ENCODE data around the gene EIPR1.

The EIPR1 gene

GRCh38 chr2:3211256-3212060 is 166.2 kb downstream of the EIPR1 start:
- no peaks in the 10 kb centered on the region for H3K27me3 ChIP-seq (ENCODE audit: insufficient read depth, poor library complexity, severe bottlenecking)
- H3K27ac ChIP-seq (ENCODE audit: poor library complexity, severe bottlenecking) = no peak overlapping the region
- DNase-seq (ENCODE audit: low spot score) = no peak
- no peaks in the 10 kb centered on the region for H3K4me1 ChIP-seq (ENCODE audit: insufficient read depth, poor library complexity, severe bottlenecking)
- no peak for TF ChIP-seq CTCF (IDR thresholded peaks at IDR 0.05; ENCODE audit: poor library complexity, severe bottlenecking)
- ATAC-seq (ENCODE audit: low read depth) = no peak
- no peak overlapping the region for H3K4me3 ChIP-seq (ENCODE audit: severe bottlenecking)
- H3K9me3 ChIP-seq (ENCODE audit: severe bottlenecking) = no peaks in the 10 kb centered on the region
- peaks cover 10% of the 10 kb centered on the region; the same call in 1 of the 2 replicates for H3K36me3 ChIP-seq (ENCODE audit: low read depth)

- no peak for TF ChIP-seq CTCF (IDR thresholded peaks at IDR 0.05; ENCODE audit: poor library complexity, severe bottlenecking)
- Histone ChIP-seq H3K9me3 (ENCODE audit: severe bottlenecking) (no peaks in the 10 kb centered on the region), H3K27ac (ENCODE audit: poor library complexity, severe bottlenecking) (no peak overlapping the region), H3K4me1 (ENCODE audit: insufficient read depth, poor library complexity, severe bottlenecking) (no peaks in the 10 kb centered on the region), H3K27me3 (ENCODE audit: insufficient read depth, poor library complexity, severe bottlenecking) (no peaks in the 10 kb centered on the region), H3K4me3 (ENCODE audit: severe bottlenecking) (no peak overlapping the region), H3K36me3 (ENCODE audit: low read depth) (peaks cover 10% of the 10 kb centered on the region; the same call in 1 of the 2 replicates)
- ATAC-seq (ENCODE audit: low read depth) (no peak), DNase-seq (ENCODE audit: low spot score) (no peak)
Measured at GRCh38 chr2:3210257-3210656, 167.4 kb downstream of the EIPR1 start.

- Histone ChIP-seq H3K4me1 (ENCODE audit: insufficient read depth, poor library complexity, severe bottlenecking) (no peaks in the 10 kb centered on the region), H3K27me3 (ENCODE audit: insufficient read depth, poor library complexity, severe bottlenecking) (no peaks in the 10 kb centered on the region), H3K27ac (ENCODE audit: poor library complexity, severe bottlenecking) (no peak overlapping the region), H3K9me3 (ENCODE audit: severe bottlenecking) (no peaks in the 10 kb centered on the region), H3K4me3 (ENCODE audit: severe bottlenecking) (no peak overlapping the region), H3K36me3 (ENCODE audit: low read depth) (peaks cover 10% of the 10 kb centered on the region; the same call in 1 of the 2 replicates)
- DNase-seq (ENCODE audit: low spot score) (no peak), ATAC-seq (ENCODE audit: low read depth) (no peak)
- TF ChIP-seq CTCF (IDR thresholded peaks at IDR 0.05; ENCODE audit: poor library complexity, severe bottlenecking) = no peak
Measured at GRCh38 chr2:3209258-3209657, 168.4 kb downstream of the EIPR1 start.

- H3K9me3 ChIP-seq (ENCODE audit: severe bottlenecking) = no peaks in the 10 kb centered on the region
- ATAC-seq (ENCODE audit: low read depth) = no peak
Measured at GRCh38 chr2:3208591-3208990, 169.0 kb downstream of the EIPR1 start.

More at GRCh38 chr2:3208591-3208990, 169.0 kb downstream of the EIPR1 start:
- Histone ChIP-seq H3K27ac (ENCODE audit: poor library complexity, severe bottlenecking) (no peak overlapping the region), H3K4me3 (ENCODE audit: severe bottlenecking) (no peak overlapping the region), H3K36me3 (ENCODE audit: low read depth) (peaks cover 10% of the 10 kb centered on the region; the same call in 1 of the 2 replicates), H3K4me1 (ENCODE audit: insufficient read depth, poor library complexity, severe bottlenecking) (no peaks in the 10 kb centered on the region), H3K27me3 (ENCODE audit: insufficient read depth, poor library complexity, severe bottlenecking) (no peaks in the 10 kb centered on the region)
- TF ChIP-seq CTCF (IDR thresholded peaks at IDR 0.05; ENCODE audit: poor library complexity, severe bottlenecking) = no peak
- no peak for DNase-seq (ENCODE audit: low spot score)

Measured in RWPE2 (cell line).